ENCODE data around the gene COL23A1.
"Not testable (repeated sequence)": the region's sequence is repeated elsewhere in the genome, so short reads cannot be mapped to it uniquely, and the experiment has no call there.

COL23A1 gene

GRCh38 chr5:178199581-178200434 is 390.4 kb downstream of the COL23A1 start:
- DNase-seq, result no peak

- DNase-seq, result no peak
Measured at GRCh38 chr5:178198706-178199105, 391.5 kb downstream of the COL23A1 start.

GRCh38 chr5:178198151-178198550 is 392.0 kb downstream of the COL23A1 start:
- DNase-seq, result not testable (repeated sequence)

GRCh38 chr5:178196986-178197385 is 393.2 kb downstream of the COL23A1 start:
- no peak for DNase-seq

GRCh38 chr5:178196281-178196812 is 393.8 kb downstream of the COL23A1 start:
- no peak for DNase-seq

GRCh38 chr5:178194026-178194425 is 396.2 kb downstream of the COL23A1 start:
- DNase-seq, result no peak

- no peak for DNase-seq
Measured at GRCh38 chr5:178193251-178193809, 396.9 kb downstream of the COL23A1 start.

GRCh38 chr5:178192787-178193186 is 397.4 kb downstream of the COL23A1 start:
- DNase-seq, result no peak

- DNase-seq, result no peak
Measured at GRCh38 chr5:178192244-178192643, 397.9 kb downstream of the COL23A1 start.

- DNase-seq, result no peak
Measured at GRCh38 chr5:178191661-178192060, 398.5 kb downstream of the COL23A1 start.

GRCh38 chr5:178189433-178189832 is 400.8 kb downstream of the COL23A1 start:
- no peak for DNase-seq
